OCI-LY1 (cell line): ENCODE results near the gene SPAG17.

Source experiments
- H2AFZ ChIP-seq: fragments of 200-600 bp; sonication (generic), shearing (Covaris generic); 2 replicates; pipeline ENCODE4 v1.6.0; 2014; ENCODE audit warnings: antibody characterized with exemption, mild to moderate bottlenecking, low read length
- H3F3A ChIP-seq: fragments of 200-600 bp; sonication (generic), shearing (Covaris generic); 2 replicates; pipeline ENCODE4 v1.6.0; 2014; ENCODE audit warnings: mild to moderate bottlenecking, antibody characterized with exemption, low read length, moderate library complexity; ENCODE audit not compliant: insufficient read depth
- H3K27ac ChIP-seq: fragments of 200-600 bp; sonication (generic); 2 replicates; pipeline ENCODE4 v1.5.1; 2014; ENCODE audit warnings: low read length, mixed run types, mild to moderate bottlenecking, low read depth; ENCODE audit not compliant: poor library complexity, severe bottlenecking
- H3K27me3 ChIP-seq: fragments of 200-600 bp; sonication (generic); 2 replicates; pipeline ENCODE4 v1.6.0; 2014; ENCODE audit warnings: antibody characterized with exemption, mild to moderate bottlenecking, low read length, moderate library complexity; ENCODE audit not compliant: insufficient read depth
- H3K36me3 ChIP-seq: fragments of 200-600 bp; sonication (generic); 2 replicates; pipeline ENCODE4 v1.6.1; 2014; ENCODE audit warnings: mild to moderate bottlenecking, antibody characterized with exemption, low read length, moderate library complexity, mixed read lengths; ENCODE audit not compliant: insufficient read depth
- H3K4me1 ChIP-seq: fragments of 200-600 bp; sonication (generic); 2 replicates; pipeline ENCODE4 v1.5.1; 2014; ENCODE audit warnings: mild to moderate bottlenecking, low read length, moderate library complexity; ENCODE audit not compliant: insufficient read depth, severe bottlenecking
- H3K4me2 ChIP-seq: fragments of 200-600 bp; sonication (generic), shearing (Covaris generic); 2 replicates; pipeline ENCODE4 v1.6.1; 2014; ENCODE audit warnings: low read length
- H3K4me3 ChIP-seq: fragments of 200-600 bp; sonication (generic); 2 replicates; pipeline ENCODE4 v1.5.1; 2014; ENCODE audit warnings: low read length, low read depth, mild to moderate bottlenecking, mixed read lengths; ENCODE audit not compliant: poor library complexity, severe bottlenecking
- H3K79me2 ChIP-seq: fragments of 200-600 bp; shearing (Covaris generic); 2 replicates; pipeline ENCODE4 v1.6.1; 2016; ENCODE audit warnings: mixed run types, low read length, mixed read lengths; ENCODE audit not compliant: insufficient read depth
- H3K9ac ChIP-seq: fragments of 200-600 bp; sonication (generic), shearing (Covaris generic); 2 replicates; pipeline ENCODE4 v1.6.1; 2014; ENCODE audit warnings: mild to moderate bottlenecking, low read length, mixed read lengths
- H3K9me2 ChIP-seq: fragments of 200-600 bp; sonication (generic), shearing (Covaris generic); 2 replicates; pipeline ENCODE4 v1.6.1; 2014; ENCODE audit warnings: low read depth, mild to moderate bottlenecking, low read length, mixed read lengths
- H3K9me3 ChIP-seq: fragments of 200-600 bp; shearing (Covaris generic); 2 replicates; pipeline ENCODE4 v1.6.1; 2014; ENCODE audit warnings: low read length, mixed read lengths
- H4K20me1 ChIP-seq: fragments of 200-600 bp; sonication (generic), shearing (Covaris generic); 2 replicates; pipeline ENCODE4 v1.6.0; 2016; ENCODE audit warnings: mild to moderate bottlenecking, low read length; ENCODE audit not compliant: insufficient read depth
- EZH2 ChIP-seq: fragments of 200-600 bp; sonication (generic), shearing (Covaris generic); IDR thresholded peaks from 2 replicates; pipeline ENCODE4 v1.8.0; 2017; ENCODE audit warnings: borderline replicate concordance, mixed run types, mild to moderate bottlenecking, antibody characterized with exemption, low read length, moderate library complexity, mixed read lengths
- TF ChIP-seq, protein P1 (sequence below): fragments of 200-600 bp; sonication (generic), shearing (Covaris generic); IDR thresholded peaks from 2 replicates; pipeline ENCODE4 v1.5.1; 2017; ENCODE audit warnings: mild to moderate bottlenecking, antibody characterized with exemption, low read length, moderate library complexity, mixed read lengths

SPAG17 gene

DNA sequence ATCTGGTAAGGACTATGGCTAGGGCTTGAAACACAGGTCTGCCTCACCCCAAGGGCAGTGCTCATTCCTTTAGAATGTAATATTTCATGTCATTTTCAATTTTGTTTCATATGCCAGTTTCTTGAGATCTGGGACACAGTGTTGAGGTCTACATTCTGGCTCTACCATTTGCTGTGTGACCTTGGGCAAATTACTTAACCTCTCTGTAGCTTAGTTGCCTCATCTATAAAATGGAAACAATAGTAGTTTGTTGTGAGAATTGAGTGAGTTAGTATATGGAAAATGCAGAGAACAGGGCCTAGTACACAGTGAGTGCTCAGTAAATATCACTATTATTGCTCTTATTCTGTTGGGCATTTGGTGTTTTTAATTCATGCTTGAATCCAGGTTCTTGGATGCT is 171.1 kb downstream of the SPAG17 start:
- Histone ChIP-seq H3K79me2 (no peaks in the 10 kb centered on the region), H3K36me3 (no peaks in the 10 kb centered on the region), H3K4me2 (no peak overlapping the region), H4K20me1 (no peaks in the 10 kb centered on the region), H3K4me1 (no peaks in the 10 kb centered on the region), H3K4me3 (no peak overlapping the region), H3F3A (no peaks in the 10 kb centered on the region), H3K9me3 (no peaks in the 10 kb centered on the region), H2AFZ (no peak overlapping the region), H3K27ac (no peak overlapping the region), H3K27me3 (peaks cover 3% of the 10 kb centered on the region; the same call in 1 of the 2 replicates), H3K9ac (no peak overlapping the region), H3K9me2 (no peaks in the 10 kb centered on the region)
- no peak for TF ChIP-seq EZH2
- TF ChIP-seq, protein P1, sequence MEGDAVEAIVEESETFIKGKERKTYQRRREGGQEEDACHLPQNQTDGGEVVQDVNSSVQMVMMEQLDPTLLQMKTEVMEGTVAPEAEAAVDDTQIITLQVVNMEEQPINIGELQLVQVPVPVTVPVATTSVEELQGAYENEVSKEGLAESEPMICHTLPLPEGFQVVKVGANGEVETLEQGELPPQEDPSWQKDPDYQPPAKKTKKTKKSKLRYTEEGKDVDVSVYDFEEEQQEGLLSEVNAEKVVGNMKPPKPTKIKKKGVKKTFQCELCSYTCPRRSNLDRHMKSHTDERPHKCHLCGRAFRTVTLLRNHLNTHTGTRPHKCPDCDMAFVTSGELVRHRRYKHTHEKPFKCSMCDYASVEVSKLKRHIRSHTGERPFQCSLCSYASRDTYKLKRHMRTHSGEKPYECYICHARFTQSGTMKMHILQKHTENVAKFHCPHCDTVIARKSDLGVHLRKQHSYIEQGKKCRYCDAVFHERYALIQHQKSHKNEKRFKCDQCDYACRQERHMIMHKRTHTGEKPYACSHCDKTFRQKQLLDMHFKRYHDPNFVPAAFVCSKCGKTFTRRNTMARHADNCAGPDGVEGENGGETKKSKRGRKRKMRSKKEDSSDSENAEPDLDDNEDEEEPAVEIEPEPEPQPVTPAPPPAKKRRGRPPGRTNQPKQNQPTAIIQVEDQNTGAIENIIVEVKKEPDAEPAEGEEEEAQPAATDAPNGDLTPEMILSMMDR, result no peak

DNA sequence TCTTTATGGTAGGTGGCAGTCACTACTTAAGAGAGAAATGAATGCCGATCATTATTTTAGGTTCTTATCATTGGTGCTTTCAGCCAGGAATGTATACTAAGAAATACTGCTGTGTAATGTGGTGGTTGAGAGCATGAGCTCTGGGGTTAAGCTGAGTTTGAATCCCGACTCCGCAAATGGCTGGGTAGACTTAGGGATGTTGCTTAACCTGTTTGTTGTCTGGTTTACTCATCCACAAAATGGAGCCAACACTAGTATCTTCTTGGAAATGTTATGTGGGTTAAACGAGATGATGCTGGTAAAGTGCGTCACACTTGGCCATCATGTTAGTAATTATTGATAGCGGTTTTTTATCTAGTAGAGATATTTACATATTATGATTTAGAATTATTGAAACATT is 171.7 kb downstream of the SPAG17 start:
- Histone ChIP-seq H3K27me3 (peaks cover 3% of the 10 kb centered on the region; the same call in 1 of the 2 replicates), H3K9me2 (no peaks in the 10 kb centered on the region), H3K36me3 (no peaks in the 10 kb centered on the region), H3K4me1 (no peaks in the 10 kb centered on the region), H3K9ac (no peak overlapping the region), H3K4me3 (no peak overlapping the region), H2AFZ (no peak overlapping the region), H3K79me2 (no peaks in the 10 kb centered on the region), H3K27ac (no peak overlapping the region), H3K4me2 (no peak overlapping the region), H4K20me1 (no peaks in the 10 kb centered on the region), H3K9me3 (no peaks in the 10 kb centered on the region), H3F3A (no peaks in the 10 kb centered on the region)
- TF ChIP-seq EZH2, result no peak
- TF ChIP-seq, protein P1, result no peak

DNA sequence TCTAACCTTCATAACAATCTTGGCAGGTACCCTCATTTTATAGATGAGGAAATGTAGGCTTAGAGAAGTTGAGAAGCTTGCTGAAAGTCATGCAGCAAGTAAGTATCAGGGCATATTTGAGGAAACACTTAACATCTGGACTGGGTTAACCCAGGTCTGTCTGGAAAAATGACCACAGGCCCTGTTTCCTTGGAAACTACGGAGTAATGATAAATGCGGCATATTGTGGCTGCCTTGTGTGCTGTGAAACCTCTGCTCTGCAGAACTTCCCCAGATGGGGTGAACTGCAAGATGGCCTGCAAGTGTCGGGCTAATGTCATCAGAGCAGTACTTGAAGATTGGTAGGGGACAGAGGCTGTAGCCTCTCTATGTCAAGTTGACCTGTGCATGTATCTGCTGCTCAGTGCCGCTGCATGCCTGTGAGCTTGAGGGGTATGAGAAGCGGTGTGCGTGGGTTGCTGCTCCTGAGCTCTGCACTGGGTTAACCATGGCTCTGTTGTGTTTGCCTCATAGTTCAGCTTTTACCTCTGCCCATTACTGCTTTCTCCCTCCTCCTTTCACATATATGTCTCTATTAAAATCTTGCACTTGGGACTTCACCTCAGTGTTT is 172.4 kb downstream of the SPAG17 start:
- no peaks in the 10 kb centered on the region for H3K36me3 ChIP-seq
- H3K4me1 ChIP-seq, result no peaks in the 10 kb centered on the region
- H3K9me2 ChIP-seq, result no peaks in the 10 kb centered on the region
- no peak overlapping the region for H3K4me2 ChIP-seq
- H3K4me3 ChIP-seq, result no peak overlapping the region
- no peaks in the 10 kb centered on the region for H4K20me1 ChIP-seq
- H3K27ac ChIP-seq, result no peak overlapping the region
- H3K27me3 ChIP-seq, result peaks cover 3% of the 10 kb centered on the region; the same call in 1 of the 2 replicates
- no peak overlapping the region for H2AFZ ChIP-seq
- H3K9ac ChIP-seq, result no peak overlapping the region
- TF ChIP-seq EZH2, result no peak
- TF ChIP-seq, protein P1, result no peak
- H3K79me2 ChIP-seq, result no peaks in the 10 kb centered on the region
- H3K9me3 ChIP-seq, result no peaks in the 10 kb centered on the region
- no peaks in the 10 kb centered on the region for H3F3A ChIP-seq
